ENCODE data around the gene RHOF. TPM values are rescaled to one million over a fixed set of nuclear protein-coding genes. Genes with fewer than 3 reads are reported as not detected.

The RHOF gene
- total and polyA plus RNA-seq, 4 donors = 0.97 to 7.0 (median 3.5) TPM

DNA sequence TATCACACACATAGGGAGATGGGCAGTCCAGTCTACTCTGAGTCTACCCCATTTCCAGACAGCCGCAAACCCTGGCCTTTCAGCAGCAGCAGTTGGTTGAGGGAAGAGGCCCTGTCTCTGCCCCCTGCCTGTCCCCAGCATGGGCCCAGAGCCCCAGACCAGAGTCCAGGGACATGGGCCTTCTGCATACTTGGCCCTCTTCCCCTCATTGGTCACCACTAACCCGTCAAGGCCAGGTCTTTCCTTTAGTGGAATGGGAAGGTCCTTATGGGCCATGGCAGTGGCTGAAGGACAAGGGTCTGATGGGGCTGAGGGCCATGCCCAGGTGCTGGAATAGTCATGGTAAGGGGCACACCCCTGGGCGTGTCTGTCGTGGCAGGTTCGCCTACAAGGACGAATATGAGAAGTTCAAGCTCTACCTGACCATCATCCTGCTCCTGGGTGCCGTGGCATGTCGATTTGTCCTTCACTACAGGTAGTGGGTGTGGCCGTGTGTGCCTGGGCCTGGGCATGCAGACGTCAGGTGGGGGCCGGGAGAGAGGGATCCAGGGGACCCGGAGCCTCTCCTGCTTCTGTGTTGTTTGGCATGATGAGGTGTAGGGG lies 41.6 kb downstream of the RHOF start:
- Histone ChIP-seq H3K4me3 (ENCODE audit: low read depth in 1 of 3, low read length in 3 of 3) (no peak overlapping the region), H3K9me3 (ENCODE audit: control insufficient read depth in 4 of 4, low read length in 3 of 4) (no peaks in the 10 kb centered on the region), H3K4me1 (ENCODE audit: control insufficient read depth in 4 of 4, insufficient read depth in 4 of 4, low read length in 3 of 4) (peaks cover 4 to 28% (median 13%) of the 10 kb centered on the region in 4 donors), H3K9ac (ENCODE audit: low read depth in 1 of 2, low read length in 2 of 2) (no peak overlapping the region), H3K27ac (ENCODE audit: low read depth in 1 of 2, low read length in 2 of 2) (no peak overlapping the region), H3K36me3 (ENCODE audit: control insufficient read depth in 4 of 4, insufficient read depth in 3 of 4, low read depth in 1 of 4, low read length in 3 of 4) (peaks cover 0 to 2% (median 0%) of the 10 kb centered on the region in 4 donors), H3K27me3 (ENCODE audit: control insufficient read depth in 4 of 4, insufficient read depth in 4 of 4, low read length in 3 of 4) (no peaks in the 10 kb centered on the region)
- TF ChIP-seq, protein P1, sequence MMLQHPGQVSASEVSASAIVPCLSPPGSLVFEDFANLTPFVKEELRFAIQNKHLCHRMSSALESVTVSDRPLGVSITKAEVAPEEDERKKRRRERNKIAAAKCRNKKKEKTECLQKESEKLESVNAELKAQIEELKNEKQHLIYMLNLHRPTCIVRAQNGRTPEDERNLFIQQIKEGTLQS (IDR thresholded peaks at IDR 0.05) = no peak
- TF ChIP-seq RAD21 (IDR thresholded peaks at IDR 0.05) (no peak), HNF4A (conservative IDR thresholded peaks at IDR 0.05) (peak in 1 of 2 donors; percentile 33)
- 94% methylated on average over 12 of the region's 12 CpGs for WGBS
- no peak for DNase-seq (ENCODE audit: low spot score)

DNA sequence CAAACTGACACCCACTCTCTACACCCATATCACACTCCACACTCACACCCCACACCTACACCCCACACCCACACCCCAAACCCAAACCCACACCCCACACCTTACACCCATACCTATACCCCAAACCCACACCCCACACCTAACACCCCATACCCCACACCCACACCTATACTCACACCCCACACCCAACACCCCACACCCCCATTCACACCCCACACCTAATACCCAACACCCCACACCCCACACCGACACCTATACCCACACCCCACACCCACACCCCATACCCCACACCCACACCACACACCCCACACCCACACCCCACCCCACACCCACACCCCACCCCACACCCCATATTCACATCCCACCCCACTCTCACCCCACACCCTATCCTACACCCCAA lies 42.5 kb downstream of the RHOF start:
- Histone ChIP-seq H3K4me1 (ENCODE audit: control insufficient read depth in 4 of 4, insufficient read depth in 4 of 4, low read length in 3 of 4) (peaks cover 4 to 28% (median 13%) of the 10 kb centered on the region in 4 donors), H3K9me3 (ENCODE audit: control insufficient read depth in 4 of 4, low read length in 3 of 4) (no peaks in the 10 kb centered on the region), H3K27ac (ENCODE audit: low read depth in 1 of 2, low read length in 2 of 2) (no peak overlapping the region), H3K9ac (ENCODE audit: low read depth in 1 of 2, low read length in 2 of 2) (no peak overlapping the region), H3K36me3 (ENCODE audit: control insufficient read depth in 4 of 4, insufficient read depth in 3 of 4, low read depth in 1 of 4, low read length in 3 of 4) (peaks cover 0 to 2% (median 0%) of the 10 kb centered on the region in 4 donors), H3K27me3 (ENCODE audit: control insufficient read depth in 4 of 4, insufficient read depth in 4 of 4, low read length in 3 of 4) (no peaks in the 10 kb centered on the region), H3K4me3 (ENCODE audit: low read depth in 1 of 3, low read length in 3 of 3) (no peak overlapping the region)
- DNase-seq (ENCODE audit: low spot score) = no peak
- 96% methylated on average over 1 of the region's 1 CpG for WGBS
- no peak for TF ChIP-seq JUND (IDR thresholded peaks at IDR 0.05)
- TF ChIP-seq MAX (IDR thresholded peaks at IDR 0.05) = no peak
- no peak for TF ChIP-seq GABPA (IDR thresholded peaks at IDR 0.05 in 1 of 2, conservative IDR thresholded peaks at IDR 0.05 in 1 of 2)
- TF ChIP-seq, protein P2, sequence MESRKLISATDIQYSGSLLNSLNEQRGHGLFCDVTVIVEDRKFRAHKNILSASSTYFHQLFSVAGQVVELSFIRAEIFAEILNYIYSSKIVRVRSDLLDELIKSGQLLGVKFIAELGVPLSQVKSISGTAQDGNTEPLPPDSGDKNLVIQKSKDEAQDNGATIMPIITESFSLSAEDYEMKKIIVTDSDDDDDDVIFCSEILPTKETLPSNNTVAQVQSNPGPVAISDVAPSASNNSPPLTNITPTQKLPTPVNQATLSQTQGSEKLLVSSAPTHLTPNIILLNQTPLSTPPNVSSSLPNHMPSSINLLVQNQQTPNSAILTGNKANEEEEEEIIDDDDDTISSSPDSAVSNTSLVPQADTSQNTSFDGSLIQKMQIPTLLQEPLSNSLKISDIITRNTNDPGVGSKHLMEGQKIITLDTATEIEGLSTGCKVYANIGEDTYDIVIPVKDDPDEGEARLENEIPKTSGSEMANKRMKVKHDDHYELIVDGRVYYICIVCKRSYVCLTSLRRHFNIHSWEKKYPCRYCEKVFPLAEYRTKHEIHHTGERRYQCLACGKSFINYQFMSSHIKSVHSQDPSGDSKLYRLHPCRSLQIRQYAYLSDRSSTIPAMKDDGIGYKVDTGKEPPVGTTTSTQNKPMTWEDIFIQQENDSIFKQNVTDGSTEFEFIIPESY (IDR thresholded peaks at IDR 0.05) = no peak
- no peak for TF ChIP-seq SP1 (IDR thresholded peaks at IDR 0.05)
- TF ChIP-seq, protein P1 (IDR thresholded peaks at IDR 0.05) = no peak

DNA sequence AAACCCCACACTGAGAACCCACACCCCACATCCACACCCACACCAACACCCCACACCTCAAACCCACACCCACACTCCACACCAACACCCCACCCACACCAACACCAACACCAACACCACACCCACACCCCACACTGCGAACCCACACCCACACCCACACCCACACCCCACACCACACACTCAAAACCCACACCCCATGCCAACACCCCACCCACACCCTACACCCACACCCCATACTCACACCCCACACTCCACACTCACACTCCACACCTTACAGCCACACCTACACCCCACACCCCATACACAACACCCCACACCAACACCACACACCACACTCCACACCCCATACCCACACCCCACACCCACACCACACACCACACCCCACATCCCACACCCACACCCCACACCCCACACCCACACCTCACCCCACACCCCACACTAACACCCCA lies 43.0 kb downstream of the RHOF start:
- no peak for DNase-seq (ENCODE audit: low spot score)
- no peak overlapping the region for H3K4me3 ChIP-seq (ENCODE audit: low read depth in 1 of 3, low read length in 3 of 3)
- TF ChIP-seq, protein P1 (IDR thresholded peaks at IDR 0.05) = no peak
- TF ChIP-seq CTCF (IDR thresholded peaks at IDR 0.05; ENCODE audit: low read depth, low read length, missing input control) (no peak), EGR1 (IDR thresholded peaks at IDR 0.05; ENCODE audit: low read depth in 2 of 2) (no peak), YY1 (IDR thresholded peaks at IDR 0.05) (no peak), RXRA (IDR thresholded peaks at IDR 0.05) (no peak)
- peaks cover 0 to 2% (median 0%) of the 10 kb centered on the region in 4 donors for H3K36me3 ChIP-seq (ENCODE audit: control insufficient read depth in 4 of 4, insufficient read depth in 3 of 4, low read depth in 1 of 4, low read length in 3 of 4)
- no peaks in the 10 kb centered on the region for H3K27me3 ChIP-seq (ENCODE audit: control insufficient read depth in 4 of 4, insufficient read depth in 4 of 4, low read length in 3 of 4)
- WGBS = 45% methylated on average over 1 of the region's 1 CpG
- no peak overlapping the region for H3K9ac ChIP-seq (ENCODE audit: low read depth in 1 of 2, low read length in 2 of 2)
- H3K27ac ChIP-seq (ENCODE audit: low read depth in 1 of 2, low read length in 2 of 2) = no peak overlapping the region
- H3K4me1 ChIP-seq (ENCODE audit: control insufficient read depth in 4 of 4, insufficient read depth in 4 of 4, low read length in 3 of 4) = peaks cover 4 to 28% (median 13%) of the 10 kb centered on the region in 4 donors
- H3K9me3 ChIP-seq (ENCODE audit: control insufficient read depth in 4 of 4, low read length in 3 of 4) = no peaks in the 10 kb centered on the region
